GM21717 (cell line): ENCODE results near the gene CNOT8.
"Not testable (repeated sequence)": the region's sequence is repeated elsewhere in the genome, so short reads cannot be mapped to it uniquely, and the experiment has no call there.

Source experiments
- ATAC-seq: cut with Tn5 transposase; IDR thresholded peaks from one replicate; pipeline ENCODE4 v1.9.1; 2021; ENCODE audit warnings: mild to moderate bottlenecking, moderate library complexity; ENCODE audit not compliant: unreplicated experiment

Gene CNOT8

DNA sequence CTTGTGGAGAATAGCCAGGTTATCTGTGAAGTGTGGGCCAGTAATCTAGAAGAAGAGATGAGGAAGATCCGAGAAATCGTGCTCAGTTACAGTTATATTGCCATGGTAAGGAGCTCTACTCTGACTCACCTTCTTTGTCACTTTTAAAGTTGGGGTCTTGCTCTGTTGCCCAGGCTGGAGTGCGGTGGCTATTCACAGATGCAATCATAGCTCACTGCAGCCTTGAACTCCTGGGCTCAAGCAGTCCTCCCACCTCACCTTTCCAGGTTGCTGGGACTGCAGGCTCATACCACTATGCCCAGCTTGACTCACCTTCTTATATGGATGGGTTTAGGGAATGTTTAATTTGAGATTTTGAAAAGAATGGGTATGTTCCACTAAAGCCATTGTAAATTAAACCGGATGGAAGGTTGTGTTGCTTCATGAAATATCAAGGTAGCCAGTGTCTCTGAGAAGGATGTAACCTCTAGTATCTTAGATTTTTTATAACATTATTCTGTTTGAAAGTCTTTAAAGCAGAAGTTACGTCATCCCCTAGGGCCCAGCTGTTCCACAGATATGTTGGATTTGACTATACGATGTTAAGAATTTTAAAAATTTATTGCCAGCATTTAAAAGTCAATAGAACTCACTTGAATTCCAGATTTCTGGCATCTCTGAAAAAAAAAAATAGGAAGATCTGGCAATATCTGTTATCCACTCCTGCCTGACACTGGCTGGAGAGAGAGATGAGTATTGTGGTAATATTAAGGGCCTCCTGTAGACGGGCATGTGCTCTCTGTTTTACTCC, 5.1 kb downstream of the CNOT8 start:
- ATAC-seq: no peak

DNA sequence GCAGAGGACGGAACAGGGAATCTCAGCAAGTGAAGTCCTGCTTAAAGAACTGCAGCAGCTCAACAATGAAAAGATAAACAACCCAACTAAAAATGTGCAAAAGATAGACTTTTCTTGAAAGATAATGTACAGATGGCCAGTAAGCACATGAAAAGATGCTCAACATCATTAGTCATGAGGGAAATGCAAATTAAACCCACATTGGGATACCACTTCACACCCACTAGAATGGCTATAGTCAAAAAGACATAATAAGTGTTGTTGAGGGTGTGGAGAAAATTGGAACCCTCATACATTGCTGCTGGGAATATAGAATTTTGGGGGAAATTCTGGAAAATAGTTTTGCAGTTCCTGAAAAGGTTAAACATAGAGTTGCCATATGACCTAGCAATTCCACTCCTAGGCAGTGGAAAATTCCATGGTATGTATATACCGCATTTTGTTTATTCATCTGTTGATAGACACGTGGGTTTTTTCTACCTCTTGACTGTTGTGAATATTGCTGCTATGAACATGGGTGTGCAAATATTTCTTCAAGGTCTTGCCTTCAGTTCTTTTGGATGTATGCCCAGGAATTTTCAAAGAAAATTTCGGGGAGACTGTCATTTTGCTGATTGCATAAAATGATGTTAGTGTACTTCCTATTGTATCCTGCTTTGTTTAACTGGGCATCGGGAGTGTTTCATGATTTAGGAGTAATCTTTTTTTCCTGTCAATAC, 7.2 kb downstream of the CNOT8 start:
- no peak for ATAC-seq

DNA sequence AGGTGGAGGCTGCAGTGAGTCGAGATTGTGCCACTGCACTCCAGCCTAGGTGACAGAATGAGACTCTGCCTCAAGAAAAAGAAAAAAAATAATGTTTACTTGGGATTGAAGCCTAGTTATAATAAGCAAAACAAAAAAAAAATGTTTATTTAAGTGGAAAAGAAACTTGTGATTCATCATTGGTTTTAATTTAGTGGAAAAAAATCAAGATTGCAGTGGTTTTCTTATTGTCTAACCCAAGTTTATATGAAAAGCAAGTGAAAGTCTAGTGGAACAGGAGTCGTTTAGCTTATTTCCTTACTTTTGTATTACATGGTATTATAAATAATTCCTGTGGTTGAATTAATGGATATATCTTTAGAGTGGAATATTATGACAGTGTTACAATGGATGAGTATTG, 8.4 kb downstream of the CNOT8 start:
- ATAC-seq: no peak

DNA sequence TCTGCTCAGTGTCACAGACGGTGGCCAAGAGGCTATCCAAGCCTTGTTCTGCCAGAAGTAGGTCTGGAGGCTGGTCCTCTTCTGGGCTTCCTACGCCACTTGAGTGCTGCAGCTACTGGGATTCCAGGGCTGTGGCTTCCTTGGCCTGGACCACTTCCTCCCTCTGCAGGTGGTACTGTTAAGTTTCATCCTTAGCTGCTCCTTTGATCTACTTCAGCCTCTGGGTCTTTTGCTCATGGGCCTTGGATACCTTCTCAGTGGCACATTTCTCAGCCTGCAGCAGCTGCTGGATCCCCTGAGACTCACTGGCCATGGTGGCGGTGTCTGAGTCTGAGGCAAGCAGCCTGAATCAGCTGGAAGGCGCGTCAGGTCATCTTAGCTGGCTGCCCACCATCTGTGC, 10.3 kb downstream of the CNOT8 start:
- no peak for ATAC-seq

DNA sequence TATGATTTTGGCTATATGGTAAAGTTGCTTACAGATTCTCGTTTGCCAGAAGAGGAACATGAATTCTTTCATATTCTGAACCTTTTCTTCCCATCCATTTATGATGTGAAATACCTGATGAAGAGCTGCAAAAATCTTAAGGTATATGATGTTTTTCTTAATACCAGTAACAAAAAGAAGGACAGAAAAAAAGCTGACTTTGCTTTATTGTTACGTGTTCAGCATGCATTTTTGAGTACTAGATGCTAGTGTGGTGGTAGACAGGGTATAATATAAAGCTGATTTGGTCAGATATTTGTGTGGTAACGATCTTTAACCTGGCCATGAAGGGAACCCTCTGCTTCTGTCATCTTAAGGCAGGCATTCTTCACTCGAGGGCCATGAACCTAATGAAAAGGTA, 13.3 kb downstream of the CNOT8 start:
- ATAC-seq: no peak

DNA sequence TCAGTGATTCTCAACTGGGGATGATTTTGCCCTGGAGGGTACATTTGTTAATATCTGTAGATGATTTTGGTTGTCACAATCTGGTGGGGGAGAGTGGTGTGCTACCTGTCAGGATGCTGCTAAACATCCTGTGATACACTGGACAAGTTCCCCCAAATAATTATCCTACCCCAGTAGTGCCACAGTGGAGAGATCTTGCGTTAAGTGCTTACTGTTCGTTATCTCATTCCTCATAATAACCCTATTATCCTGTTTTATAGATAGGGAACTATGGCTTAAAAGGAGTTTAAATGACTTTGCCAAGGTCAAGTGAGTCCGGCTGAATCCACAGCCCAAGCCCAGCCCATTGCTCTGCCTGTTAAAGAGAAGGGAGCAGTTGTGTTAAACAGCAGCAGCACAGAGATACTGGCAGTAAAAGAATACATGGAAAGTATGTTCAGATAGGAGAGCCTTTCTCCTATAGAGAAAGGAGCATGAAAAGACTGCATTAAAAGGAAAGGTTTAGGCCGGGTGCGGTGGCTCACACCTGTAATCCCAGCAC, 15.4 kb downstream of the CNOT8 start:
- no peak for ATAC-seq

DNA sequence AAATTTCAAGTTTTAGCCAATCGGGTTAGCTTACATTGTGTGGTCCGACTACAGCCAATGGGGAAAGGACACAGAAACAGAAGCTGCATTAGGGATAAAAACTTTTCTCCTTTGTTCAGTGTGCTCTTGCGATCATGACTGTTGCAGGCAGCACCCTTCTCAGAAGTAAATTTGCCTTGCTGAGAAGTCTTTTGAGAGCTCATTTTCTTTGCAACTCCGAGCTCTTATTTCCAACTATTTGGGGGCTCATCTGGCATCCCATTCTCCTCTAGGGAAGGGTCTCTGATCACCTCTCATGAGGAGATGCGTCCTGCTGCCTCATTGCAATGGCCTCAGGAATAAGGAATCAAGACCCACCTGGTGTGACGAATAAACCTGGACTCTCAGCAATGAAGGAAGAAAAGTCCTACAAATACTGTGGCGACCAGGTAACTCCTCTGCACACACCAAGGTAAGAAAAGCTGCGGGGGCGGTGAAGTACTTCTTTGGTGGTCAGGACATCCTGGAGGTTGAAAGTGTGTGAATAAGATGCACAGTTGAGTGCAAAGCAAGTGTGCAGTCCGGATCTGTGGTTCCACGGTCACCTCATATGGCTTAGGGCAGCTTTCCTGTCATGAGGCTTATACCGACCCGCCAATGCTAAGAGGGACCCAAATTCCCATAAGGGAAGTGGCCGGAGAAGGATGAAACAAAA, 20.4 kb downstream of the CNOT8 start:
- ATAC-seq: no peak

DNA sequence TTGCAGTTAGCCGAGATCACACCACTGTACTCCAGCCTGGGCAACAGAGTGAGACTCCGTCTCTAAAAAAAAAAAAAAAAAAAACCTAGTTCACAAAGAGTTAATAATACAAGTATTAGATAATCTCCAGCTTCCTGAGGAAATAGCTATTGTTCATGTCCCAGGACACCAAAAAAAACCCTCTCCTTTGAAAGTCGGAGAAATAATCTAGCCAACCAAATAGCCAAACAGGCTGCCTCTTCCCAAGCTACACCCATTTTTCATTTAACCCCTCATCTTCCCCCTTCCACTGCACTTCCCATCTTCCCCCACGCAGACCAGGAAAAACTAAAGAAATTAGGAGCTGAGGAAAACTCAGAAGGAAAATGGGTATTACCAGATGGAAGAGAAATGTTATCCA, 23.6 kb downstream of the CNOT8 start:
- ATAC-seq: no peak

DNA sequence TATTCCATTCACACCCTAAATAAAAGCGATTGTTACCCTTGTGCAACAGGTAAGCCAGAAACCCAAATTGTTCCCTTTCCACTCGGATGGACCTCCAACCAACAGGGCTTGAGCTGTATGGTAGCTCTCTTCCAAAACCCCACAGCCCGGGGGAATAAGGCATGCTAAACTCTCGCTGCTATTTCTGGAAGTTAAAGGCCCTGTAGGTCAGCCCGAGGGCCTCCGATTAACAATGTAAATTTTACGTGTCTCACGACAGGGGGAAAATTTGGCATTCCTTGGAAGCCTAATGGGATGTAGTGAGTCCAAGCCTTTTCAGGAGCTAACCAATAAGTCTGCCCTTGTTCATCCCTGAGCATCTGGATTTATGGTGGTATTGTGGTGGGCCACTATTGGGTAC, 26.0 kb downstream of the CNOT8 start:
- ATAC-seq: no peak

DNA sequence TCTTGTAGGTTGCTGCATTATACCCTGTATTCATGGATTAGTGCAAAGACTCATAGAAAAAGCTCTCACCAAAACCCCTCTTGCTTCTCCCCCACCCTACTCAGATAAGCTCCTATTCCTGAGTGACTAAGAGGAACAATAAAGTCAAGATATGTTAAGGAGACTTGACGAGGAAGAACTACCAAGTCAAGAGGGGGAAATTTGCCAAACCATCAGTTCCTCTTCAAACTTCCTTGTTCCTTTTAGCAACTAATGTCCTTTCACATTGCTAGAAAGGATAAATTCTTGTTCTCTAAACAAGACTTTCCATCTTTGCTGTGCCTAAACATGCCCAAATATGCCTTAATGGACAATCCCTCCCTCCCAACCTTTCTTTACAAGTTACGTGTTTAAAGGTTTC, 27.0 kb downstream of the CNOT8 start:
- ATAC-seq: no peak

DNA sequence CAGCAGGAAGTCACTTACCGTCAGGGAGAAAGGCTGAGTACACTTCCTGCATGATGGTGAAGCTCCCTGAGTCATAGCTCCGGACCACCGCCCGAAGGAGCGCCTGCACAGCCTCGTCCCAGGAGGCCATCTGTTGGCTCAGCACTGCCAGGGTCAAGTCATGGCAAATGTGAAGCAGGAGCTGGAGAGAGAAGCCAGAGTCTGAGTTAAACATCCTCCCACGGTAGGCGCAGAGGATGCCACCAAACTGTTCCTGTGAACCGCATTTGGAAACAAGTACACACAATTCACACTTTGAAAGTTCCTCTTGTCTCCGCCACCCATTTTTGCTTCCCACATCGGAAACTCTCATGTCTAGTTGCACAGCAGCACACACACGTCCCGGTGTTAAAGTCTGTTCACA, 33.9 kb downstream of the CNOT8 start:
- ATAC-seq: no peak

DNA sequence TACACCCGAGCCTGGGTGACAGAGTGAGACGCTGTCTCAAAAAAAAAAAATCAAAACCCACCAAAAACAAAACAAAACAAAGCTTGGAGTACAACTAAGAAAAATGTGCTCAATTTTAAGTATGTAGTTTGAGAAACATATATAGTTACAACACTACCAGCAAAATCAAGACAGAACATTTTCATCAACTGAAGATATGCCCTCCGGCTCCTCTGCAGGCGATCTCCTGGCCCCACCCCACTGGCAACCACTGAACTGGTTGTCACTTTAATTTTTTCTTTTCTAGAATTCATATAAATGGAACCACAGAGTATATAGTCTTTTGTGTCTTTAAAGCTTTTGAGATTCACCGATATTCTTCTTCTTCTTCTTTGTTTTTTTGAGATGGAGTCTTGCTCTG, 35.0 kb downstream of the CNOT8 start:
- ATAC-seq: no peak

DNA sequence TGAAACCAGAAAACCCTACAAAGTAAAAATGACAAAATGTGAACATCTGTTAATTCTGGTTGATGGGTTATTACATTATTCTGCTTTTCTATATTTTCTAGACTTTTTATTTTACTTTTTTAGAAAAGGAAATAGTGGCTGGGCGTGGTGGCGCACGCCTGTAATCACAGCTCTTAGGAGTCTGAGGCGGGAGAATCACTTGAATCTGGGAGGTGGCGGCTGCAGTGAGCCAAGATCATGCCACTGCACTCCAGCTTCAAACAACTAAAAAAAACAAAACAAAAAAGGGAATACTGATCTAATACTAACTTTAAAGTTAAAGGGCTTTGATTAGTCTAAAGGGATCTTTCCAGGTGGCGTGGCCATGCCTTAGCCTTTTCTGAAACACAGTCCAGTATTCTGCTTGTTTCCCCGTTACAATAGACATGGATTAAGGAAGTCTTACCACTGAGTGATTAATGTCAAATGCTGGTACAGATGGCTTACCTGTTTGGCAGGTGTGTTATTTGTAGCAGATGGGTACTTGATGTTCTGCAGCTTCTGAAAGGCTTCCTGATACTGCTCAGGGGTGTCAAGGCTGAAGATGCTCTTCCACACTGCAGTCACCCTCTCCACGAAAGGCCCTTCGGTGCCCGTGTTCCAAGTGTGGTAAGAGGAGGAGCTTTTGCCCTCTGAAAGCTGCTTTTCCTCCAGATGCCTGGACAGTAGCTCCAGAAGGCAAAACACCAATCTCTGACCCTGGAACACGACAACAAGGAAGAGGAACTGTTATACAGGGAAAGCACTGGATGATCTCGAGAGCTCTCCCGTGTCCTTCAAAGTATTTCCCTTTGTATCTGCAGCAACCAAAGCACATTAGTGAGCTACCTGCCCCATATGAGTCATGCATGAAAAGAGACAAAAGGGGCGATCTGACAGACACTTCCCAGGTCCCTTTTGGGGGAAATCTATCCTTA, 37.5 kb downstream of the CNOT8 start:
- ATAC-seq: no peak

DNA sequence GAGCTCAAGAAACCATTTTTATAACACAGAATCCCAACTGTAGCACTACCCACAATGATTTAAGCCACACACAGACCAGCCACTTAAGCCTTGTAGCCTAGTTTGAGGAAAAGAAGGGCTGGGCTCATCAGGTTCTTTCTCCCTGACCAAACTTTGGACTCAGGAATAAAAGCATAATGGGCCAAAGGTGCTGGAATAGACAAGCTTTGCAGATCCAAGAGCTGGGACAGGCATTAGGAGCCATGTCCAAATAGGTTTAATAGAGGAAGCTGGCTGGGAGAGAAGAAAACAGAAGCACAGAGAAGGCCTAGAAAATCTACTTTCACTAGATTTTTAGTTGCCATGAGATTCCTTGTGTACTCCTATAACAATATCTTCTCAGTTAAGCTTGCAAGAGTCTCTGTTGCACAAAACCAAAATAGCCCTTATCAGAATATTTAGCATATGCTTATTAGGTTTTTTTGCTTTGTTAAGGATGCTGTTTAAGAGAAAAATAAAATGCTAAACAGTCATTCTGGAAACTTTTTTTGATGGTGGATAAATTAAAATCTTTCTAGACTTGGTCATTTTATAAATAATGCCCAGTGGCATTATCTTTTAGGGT, 38.2 kb downstream of the CNOT8 start:
- no peak for ATAC-seq

DNA sequence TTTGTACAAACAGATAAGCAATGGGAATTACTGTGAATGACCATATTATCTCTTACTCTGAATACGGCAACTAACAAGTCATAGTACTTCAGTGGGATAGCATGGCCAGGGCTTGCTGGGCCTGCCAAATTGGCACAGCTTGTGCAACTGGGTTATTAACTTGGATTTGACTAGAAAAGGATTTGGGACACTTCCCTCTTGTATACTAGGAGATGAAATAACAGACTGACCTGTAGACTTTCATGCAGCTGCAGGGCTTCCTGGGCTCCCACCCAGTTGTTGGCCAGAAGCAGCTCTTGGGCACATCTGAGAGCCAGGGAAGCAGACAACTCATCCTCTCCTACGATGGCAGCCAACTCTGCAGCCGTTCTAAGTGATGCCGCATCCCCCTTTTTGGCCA, 39.8 kb downstream of the CNOT8 start:
- ATAC-seq: no peak

DNA sequence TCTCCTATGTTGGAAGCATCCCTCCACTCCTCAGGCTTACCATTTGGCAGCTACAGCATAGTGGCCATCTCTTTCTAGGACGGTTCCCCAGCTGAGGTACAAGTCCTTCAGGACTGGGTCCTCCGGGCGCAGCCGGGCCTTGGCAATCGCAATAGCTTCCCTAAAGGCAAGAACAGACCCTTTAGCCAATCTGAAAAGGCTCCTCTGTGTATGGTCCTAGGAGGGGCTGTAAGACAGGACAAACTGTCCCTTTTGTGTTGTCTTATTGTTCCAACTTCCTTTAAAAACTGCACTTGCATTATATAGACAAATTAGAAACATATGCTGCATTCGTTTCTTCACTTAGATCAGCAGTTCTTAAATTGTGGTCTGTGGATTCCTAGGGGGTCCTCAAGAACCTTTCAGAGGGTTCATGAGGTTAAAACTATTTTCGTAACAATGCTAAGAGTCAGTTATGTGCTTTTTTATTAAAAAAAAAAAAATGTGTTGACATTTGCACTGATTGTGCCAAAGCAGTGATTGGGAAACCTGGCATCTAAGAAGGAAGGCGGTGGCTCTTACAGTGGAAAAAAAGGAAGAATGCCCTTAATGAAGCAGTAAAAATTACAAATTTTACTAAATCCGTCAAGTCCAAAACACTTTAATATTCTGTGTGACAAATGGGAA, 40.9 kb downstream of the CNOT8 start:
- ATAC-seq: no peak

DNA sequence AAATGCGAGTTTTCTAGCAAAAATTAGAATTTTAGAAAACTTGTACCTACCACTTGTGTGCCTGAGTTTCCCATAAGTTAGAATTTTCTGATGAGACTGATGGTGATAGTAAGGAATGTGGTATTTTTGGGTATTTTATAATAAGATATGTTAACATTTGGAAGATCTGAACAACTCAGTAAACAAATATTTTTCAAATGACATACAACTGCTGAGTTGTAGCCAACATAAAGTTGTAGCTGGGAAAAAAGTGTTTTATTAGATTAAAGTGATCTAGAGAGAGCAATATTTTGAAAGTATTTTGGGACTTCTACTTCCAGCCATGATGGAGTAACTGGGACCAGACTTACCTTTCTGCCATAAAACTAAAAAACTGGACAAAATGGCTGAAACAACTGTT, 41.6 kb downstream of the CNOT8 start:
- ATAC-seq: no peak

DNA sequence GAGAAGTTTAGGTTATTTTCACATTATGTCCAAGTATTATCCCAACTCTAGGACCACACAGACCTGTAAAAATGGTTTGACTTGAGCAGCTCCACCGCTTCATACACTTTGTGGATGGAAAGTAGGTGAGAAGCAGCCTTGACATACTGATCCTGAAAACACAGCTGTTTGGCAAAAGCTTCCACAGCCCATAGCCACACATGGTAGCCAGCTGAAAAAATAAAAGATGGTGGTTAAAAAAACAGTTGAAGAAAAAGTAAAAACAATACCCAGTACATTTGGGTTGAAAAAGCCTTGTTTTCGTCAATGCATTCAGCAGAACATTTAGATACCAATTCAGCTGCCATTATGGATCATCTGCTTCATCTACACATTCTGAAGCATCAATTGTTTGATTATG, 42.8 kb downstream of the CNOT8 start:
- ATAC-seq: no peak

DNA sequence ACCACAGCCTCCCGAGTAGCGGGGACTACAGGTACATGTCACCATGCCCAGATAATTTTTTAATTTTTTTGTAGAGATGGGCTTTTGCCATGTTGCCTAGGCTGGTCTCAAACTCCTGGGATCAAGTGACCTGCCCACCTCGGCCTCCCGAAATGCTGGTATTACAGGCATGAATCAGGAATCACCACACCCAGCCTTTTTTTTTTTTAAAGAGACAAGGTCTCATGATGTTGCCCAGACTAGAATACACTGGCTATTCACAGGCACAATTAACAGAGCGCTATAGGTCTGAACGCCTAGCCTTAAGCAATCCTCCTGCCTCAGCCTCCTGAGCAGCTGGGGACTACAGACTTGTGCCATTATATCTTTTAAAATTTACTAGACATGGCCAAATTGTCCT, 43.5 kb downstream of the CNOT8 start:
- ATAC-seq: no peak

DNA sequence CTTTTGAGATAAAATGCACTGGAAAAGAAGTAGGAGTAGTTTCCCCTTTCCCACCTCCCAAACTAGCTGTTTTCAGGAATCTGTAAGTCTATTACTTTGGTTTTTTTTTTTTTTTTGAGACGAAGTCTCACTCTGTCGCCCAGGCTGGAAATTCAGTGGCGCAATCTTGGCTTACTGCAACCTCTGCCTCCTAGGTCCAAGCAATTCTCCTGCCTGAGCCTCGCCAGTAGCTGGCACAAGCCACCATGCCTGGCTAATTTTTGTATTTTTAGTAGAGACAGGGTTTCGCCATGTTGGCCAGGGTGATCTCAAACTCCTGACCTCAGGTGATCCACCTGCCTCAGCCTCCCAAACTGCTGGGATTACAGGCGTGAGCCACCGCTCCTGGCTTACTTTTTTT, 47.2 kb downstream of the CNOT8 start:
- ATAC-seq: not testable (repeated sequence)
